IPS-NIHi7 (cell line): ENCODE measurements around the gene UNC93B1.

Source experiments
- DNase-seq: peaks from one replicate; pipeline ENCODE4 v3.0.0; 2012; ENCODE audit warnings: mixed read lengths; ENCODE audit errors: extremely low spot score

Gene UNC93B1

DNA sequence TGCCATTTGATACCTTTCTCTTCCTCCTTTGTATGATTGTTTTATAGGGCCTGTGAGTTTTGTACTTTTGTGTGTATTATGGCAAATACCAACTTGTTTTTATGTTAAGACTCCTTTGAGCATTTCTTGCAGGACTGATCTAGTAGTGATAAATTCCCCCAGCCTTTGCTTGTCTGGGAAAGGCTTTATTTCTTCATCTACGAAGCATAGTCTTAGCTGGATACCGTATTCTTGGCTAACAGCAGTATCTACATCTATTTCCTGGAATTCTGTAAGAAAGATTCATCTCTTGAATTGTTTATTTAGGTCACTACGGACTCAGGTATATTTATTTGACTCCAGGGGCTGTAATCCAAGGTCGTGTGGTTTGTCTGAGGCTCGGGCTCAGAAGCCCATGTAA lies 20.6 kb upstream of the UNC93B1 start:
- DNase-seq: no peak

DNA sequence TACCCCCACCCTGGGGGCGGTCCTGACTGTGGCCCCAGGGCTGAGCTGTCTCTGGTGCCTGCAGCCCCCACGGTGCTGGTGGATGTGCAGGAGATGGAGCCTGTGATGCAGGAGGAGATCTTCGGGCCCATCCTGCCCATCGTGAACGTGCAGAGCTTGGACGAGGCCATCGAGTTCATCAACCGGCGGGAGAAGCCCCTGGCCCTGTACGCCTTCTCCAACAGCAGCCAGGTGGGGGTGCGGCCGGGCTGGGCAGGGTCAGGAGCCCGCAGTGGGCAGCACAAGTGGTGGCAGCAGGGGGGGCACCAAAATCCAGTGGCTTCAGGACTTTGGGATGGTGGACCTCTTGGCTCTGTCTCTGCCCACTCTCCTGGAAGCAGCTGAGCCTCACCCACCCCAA lies 18.6 kb upstream of the UNC93B1 start:
- DNase-seq: no peak

- no peak for DNase-seq
These were observed 17.4 kb upstream of the UNC93B1 start for GRCh38 chr11:68021167-68021787.

DNA sequence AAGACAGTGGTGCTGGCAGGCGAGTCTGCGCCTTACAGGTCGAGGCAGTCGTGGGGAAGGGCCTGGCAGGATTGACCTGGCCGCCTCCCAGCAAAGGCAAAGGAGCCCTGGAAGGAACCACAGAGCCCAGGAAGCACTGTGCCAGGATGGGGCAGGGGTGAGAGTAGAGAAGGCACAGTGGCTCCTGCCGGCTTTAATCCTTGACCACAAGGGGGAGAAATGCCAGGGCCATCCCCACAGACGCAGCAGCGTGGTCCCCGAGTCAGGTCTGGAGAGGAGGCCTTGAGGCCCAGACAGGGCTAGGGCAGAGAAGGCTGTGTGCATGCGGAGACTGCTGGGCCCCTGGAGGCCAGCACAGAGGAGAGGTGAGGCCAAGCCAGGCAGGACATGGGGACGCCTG lies 16.7 kb upstream of the UNC93B1 start:
- DNase-seq: peak; percentile 71

GRCh38 chr11:68019486-68019885 lies 15.6 kb upstream of the UNC93B1 start:
- DNase-seq: no peak

DNA sequence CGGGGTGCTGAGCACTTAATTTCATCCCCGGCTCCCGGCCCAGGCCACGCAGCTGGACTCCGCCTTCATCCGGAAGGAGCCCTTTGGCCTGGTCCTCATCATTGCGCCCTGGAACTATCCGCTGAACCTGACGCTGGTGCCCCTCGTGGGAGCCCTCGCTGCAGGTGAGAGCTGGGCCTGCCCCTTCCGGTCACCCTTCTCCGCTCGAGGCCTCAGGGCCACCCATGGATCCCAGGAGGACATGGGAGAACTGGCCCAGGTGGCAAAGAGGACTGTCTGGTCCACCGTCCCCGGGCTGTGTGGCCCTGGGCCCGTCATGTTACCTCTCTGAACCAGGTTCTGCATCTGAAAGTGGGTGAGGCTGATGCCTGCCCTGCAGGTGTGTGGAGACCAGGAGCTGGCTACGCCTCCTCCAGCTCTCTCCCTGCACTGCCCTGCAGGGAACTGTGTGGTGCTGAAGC lies 14.9 kb upstream of the UNC93B1 start:
- no peak for DNase-seq

- DNase-seq: no peak
These were observed 14.3 kb upstream of the UNC93B1 start for GRCh38 chr11:68017980-68018729.

DNA sequence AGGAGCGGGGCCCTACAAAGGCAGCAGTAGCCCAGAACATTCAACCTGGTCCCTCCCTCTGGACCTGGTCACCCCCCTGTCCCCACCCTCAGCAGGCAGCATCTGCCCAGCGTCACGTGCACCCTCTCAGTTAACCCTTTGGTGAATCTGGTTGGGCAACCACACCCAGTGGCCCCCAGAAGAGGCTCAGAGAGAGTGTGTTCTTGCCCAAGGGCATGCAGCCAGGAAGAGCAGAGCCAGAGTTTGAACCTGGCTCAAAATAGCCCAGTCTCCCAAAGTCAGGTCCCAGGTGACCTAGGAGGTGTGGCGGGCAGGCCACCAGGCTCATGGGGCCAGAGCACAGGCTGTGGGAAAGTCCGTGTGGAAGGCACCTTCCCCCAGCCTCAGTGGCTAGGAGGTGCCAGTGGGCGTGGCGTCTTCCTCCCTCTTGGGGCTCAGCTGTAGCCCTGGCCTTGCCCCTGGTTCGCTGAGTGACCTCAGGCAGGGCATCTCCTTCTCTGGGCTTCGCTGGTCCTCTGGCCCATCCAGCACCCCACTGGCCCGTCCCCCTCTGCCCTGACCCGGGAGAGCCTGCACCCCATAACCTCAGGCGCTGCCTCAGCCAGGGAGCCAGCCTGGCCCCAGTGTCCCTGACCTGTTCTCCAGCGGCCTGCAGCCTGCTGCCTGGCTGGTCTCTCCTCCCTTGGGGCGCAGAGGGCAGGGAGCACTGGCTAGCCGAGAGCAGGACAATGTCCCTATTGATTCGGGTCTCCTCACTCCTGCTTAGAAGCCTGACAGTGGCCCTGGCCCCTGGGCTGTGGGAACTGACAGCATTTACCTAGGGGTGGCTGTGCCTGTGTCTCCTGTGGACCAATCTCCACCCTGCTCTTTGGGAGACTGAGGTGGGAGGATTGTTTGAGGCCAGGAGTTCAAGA lies 13.3 kb upstream of the UNC93B1 start:
- no peak for DNase-seq

GRCh38 chr11:68016161-68016903 lies 12.4 kb upstream of the UNC93B1 start:
- no peak for DNase-seq

- no peak for DNase-seq
These were observed 11.6 kb upstream of the UNC93B1 start for GRCh38 chr11:68015467-68015866.

GRCh38 chr11:68014947-68015447 lies 11.1 kb upstream of the UNC93B1 start:
- DNase-seq: no peak

GRCh38 chr11:68014157-68014946 lies 10.5 kb upstream of the UNC93B1 start:
- DNase-seq: no peak

DNA sequence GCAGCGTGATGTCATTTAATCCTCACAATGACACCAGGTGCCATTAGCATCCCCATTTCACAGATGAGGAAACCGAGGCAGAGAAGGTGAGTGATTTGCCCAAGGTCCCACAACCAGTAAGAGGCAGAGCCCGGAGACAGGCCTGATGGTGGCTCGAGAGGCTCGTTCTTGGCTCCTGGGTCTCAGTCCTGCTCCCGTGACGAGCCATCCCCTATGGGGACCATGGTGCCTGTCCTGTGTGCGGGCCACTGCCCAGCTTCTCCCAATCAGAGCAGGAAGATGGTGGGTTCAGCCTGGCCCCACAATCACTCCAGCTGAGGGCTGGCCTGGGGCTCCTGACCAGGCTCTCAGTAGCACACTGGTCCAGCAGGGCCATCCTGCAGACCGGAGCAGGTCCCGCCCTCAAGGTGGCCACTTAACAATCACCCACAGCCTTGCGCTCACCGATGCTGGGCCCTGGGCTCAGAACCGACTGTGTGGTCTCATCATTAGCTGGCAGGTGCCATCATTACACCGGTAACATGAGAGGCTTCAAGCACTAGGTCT lies 9.8 kb upstream of the UNC93B1 start:
- no peak for DNase-seq

- no peak for DNase-seq
These were observed 9.1 kb upstream of the UNC93B1 start for GRCh38 chr11:68012843-68013610.

DNA sequence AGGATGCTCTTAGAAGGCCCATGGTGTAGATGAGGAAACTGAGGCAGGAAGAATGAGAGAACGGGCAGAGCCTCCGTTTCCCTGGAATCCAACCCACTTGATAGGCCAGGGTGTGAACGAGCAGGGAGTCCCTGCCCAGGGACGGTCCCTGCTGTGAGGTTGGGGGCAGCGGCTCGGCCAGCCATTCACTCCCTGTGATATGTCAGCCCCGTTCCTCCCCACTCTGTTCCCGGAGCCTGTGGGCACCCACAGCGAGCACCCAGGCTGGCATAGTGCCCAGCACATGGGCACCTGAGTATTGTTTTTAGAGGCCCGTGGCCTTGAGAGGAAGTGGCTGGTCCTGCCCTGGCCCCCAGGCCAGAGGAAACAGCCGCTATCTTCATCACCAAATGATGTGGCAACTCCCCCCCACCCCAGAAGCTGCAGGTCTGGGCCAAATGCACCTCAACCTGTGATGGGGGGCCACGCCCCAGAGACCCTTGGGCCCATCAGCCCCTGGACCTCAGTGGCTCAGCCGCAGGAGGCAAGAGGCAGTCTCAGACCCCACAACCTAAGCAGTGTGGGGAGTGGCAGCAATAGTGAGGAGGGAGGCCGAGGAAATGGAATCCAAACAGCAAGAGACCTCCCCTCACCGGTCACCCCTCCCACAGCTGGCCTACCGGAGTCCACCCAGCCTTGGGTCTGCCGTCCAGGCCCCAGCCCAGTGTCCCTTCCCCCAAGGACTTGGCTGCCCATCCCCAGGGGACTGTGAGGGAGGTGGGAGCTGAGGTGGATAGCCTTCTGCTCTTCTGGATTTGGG lies 8.3 kb upstream of the UNC93B1 start:
- no peak for DNase-seq

GRCh38 chr11:68011051-68011943 lies 7.4 kb upstream of the UNC93B1 start:
- no peak for DNase-seq
